NAMALWA (cell line): ENCODE data around the gene EPB41L5.
"Not testable (repeated sequence)": the region's sequence is repeated elsewhere in the genome, so short reads cannot be mapped to it uniquely, and the experiment has no call there.

Source experiments
- DNase-seq: peaks from one replicate; pipeline ENCODE4 v3.0.0-alpha.2; 2015; ENCODE audit warnings: low spot score

Gene EPB41L5

GRCh38 chr2:120100627-120101026 lies 87.8 kb downstream of the EPB41L5 start:
- no peak for DNase-seq

DNA sequence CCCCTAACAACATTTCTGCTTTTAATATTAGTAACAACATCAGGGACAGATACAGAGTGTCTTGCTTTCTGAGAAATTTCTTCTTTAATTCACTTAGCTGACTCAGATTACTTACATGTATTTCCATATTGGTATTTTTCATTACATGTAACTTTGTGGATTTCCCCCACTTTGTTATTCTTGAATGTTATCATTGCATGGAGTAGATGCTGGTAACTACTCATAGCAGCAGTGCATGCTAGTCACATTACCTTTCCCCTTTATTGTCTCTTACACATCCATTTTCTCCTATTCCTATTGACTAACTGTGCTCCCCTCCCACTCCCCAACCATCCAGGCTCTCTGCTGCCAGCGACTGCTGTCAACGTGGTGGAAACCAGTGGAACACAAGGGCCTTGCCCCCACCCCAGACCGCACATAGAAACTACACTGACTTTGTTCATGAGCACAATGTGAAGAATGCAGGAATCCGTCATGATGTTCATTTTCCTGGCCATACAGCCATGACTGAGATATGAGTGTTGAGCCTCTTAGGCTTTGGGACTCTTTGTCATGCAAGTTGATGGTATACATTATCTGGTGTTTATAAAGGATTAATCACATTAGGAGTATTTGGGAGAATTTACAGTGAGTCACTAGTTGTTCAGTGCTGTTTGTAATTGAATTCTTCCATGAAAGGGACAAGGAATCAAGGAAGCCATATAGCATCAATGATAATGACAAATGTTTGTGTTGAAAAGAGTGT lies 91.0 kb downstream of the EPB41L5 start:
- DNase-seq: no peak

DNA sequence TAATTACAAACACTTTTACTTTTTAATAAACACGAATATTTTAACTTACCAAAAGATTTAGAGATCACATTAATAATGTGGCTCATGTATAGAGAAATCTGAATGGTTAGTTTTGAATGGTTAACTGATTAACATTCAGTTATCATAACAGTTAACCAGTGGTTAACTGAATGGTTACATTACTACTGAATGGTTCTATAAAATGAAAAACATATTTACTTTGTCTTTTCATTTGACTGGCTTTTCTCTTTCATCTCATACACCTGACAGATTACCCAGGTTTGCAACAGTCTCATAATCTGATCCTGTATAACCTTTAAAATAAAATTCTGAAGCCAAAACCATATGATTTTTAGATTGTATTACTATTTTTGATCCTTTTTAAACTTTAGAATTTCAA lies 91.9 kb downstream of the EPB41L5 start:
- DNase-seq: no peak

DNA sequence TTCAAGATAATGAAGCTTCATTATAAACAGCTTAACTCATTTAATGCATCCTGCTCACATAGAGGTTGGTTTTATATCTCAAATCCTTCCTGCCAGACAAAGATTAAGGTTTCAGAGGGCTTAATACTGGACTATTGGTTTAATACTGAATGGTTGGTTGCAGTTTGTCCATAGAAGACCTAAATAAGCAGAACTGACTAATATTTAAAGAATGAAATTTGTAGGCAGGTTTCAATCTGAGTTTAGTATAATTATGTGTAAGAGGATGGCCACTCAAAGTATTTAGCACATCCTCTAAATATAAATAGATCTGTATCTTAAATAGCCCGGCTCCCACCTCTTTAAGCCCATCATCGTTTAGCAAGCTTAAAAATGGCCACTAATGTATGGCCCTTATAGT lies 92.5 kb downstream of the EPB41L5 start:
- no peak for DNase-seq

DNA sequence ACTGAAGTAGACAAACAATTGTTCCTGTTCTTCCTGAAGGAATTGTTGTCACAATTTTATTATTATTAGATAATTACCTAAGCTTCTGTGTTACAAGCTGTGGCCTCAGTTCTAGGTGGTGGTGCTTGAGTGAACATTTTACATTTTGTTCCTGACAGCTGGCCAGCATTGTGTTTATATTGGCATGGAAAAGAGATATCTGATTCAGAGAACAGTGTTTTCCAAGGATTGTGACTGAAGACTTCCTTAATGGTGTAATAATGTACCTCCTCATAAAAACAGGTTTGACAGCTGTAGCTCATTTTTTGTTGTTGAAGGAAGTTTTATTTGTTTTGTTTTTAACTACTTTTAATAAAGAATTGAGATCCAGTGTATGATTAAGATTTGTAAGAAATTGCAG lies 95.2 kb downstream of the EPB41L5 start:
- no peak for DNase-seq

DNA sequence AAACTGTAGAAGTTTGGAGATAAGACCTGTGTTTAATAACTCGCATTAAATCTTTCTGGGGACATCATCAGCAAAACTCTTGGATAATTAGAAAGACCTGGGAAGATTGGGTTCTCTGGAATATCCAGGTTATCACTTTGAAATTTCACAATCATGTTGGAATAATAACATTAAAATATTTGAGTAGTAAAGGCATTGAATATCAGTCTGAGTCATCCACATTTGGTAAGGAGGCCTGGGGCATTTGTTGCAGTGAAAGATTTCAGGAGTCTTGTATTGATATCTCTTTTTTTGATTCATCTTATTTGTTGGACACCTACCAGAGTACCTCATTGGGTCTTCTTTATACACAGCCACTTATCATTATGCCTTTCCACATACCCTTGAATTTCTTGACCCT lies 95.9 kb downstream of the EPB41L5 start:
- DNase-seq: peak; percentile 1

DNA sequence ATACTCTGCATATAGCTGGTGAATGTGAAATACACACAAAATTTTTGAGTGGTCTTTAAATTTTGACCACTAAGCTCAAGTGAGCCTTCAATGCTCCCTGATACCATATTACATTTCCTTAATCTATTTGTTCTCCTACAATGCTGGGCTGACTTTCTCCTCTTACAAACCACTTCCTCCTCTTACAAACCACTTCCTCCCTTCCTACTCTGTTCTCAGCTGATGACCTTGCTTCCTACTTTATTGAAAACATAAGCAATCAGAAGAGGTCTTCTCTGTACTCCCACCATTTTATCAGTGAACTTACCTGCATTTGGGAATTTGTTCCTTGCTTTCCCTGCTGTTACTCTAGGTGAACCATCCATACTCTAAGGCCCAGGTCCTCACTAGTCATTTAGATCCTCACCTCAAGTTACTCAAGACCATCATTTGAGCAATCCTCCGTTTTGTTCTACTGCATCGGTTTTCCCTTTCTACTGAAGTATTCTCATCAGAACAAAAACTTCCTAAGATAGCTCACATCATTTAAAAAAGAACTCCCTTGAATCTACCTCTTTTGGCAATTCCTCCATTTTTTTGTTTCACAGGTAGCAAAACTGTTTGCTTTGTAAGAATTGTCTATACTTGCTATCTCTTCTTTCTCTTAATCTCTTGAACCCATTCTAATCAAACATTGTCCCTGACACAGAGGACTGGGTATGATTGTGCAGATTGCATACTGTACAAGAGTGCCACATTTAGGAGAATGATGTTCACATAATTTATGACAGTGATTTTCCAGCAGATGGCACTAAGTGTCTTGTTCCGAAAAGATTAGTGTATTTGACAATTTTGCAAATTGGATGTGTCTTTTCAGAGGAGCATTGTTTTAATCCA lies 96.5 kb downstream of the EPB41L5 start:
- peak; percentile 65 for DNase-seq

DNA sequence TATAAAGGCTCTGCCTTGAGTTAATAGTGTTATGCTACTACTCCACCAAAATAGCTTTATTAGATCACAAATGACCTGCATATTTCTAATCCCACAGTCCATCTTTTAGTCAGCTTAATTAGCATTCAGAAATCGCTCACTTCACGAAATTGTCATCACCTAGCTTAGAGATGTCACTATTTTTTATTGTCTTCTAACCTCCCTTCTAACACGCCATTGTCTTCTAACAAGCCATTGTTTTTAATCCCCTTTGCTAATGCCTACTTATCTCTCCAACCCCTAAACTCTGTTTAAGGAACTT lies 97.1 kb downstream of the EPB41L5 start:
- no peak for DNase-seq

DNA sequence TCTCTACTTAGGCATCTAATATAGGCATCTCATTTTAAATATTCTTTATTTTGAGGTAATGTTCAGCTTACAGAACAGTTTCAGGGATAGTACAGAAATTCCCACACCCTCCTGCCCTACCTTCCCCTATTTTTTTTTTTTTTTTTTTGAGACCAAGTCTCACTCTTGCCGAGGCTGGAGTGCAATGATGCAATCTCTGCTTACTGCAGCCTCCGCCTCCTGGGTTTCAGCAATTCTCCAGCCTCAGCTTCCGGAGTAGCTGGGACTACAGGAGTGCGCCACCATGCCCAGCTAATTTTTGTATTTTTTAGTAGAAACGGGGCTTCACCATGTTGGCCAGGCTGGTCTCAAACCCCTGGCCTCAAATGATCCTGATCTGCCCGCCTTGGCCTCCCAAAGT lies 97.6 kb downstream of the EPB41L5 start:
- no peak for DNase-seq

- DNase-seq: no peak
Measured at GRCh38 chr2:120111193-120111592, 98.3 kb downstream of the EPB41L5 start.

DNA sequence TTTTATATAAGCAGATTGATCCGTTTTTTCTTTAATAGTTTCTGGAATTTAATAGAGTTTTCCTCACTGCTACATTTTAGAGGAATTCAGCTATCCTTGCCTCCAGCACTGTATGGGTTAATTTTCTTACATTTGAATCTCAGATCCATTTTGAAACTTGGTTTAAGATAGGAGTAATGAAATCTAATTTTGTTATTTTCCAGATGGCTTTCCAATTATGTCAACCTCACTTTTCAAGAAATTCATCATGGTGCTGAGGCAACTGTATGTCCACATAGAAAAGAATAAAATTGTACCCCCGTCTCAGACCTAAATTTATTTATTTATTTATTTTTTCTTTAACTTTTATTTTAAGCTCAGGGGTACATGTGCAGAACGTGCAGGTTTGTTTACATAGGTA lies 105.1 kb downstream of the EPB41L5 start:
- DNase-seq: no peak

DNA sequence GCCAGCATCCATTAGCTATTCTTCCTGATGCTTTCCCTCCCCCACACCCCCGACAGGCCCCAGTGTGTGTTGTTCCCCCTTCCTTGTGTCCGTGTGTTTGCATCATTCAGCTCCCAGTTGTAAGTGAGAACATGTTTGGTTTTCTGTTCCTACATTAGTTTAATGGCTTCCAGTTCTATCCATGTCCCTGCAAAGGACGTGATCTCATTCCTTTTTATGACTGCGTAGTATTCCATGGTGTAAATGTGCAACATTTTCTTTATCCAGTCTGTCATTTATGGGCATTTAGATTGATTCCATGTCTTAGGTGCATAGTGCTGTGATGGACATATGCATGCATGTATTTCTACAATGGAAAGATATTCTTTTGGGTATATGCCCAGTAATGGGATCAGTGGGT lies 105.6 kb downstream of the EPB41L5 start:
- no peak for DNase-seq

GRCh38 chr2:120121337-120121736 lies 108.5 kb downstream of the EPB41L5 start:
- not testable (repeated sequence) for DNase-seq

- DNase-seq: no peak
Measured at GRCh38 chr2:120123090-120123489, 110.2 kb downstream of the EPB41L5 start.

DNA sequence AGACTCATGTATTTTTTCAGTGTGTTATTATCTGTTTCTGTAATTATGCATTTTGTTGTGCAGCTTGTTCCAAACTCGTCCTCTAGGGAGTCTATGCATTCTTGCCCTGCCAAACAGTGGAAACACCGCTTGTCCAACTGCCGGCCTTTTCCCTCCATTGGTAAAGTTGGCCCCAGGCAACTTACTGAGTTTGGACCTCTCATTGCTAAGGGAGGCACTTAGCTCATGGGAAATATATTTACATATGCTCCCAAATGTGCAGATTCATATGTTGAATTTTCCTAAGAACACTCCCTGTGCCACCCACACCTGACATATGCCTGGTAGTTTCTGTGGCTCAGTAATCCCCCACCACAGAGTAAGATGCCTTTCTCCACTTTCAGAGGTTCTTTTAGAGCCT lies 112.3 kb downstream of the EPB41L5 start:
- DNase-seq: no peak

DNA sequence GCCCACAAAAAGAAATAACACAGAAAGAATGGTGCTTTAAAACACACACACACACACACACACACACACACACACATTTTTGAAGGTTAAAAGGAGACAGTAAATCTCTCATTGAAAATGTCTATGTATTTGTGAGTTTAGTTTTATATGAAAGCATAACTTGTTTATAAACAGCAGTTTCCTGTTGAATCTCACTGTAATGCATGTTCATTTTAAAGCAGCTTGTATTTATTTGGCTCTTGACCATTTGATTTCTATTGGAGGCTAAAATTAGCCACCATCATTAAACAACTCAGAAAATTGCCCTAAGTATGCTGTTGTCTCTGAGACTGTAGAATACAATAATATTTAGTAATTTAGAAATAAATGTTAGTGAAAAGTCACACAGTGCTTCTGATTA lies 115.3 kb downstream of the EPB41L5 start:
- no peak for DNase-seq

GRCh38 chr2:120132190-120132589 lies 119.3 kb downstream of the EPB41L5 start:
- no peak for DNase-seq

DNA sequence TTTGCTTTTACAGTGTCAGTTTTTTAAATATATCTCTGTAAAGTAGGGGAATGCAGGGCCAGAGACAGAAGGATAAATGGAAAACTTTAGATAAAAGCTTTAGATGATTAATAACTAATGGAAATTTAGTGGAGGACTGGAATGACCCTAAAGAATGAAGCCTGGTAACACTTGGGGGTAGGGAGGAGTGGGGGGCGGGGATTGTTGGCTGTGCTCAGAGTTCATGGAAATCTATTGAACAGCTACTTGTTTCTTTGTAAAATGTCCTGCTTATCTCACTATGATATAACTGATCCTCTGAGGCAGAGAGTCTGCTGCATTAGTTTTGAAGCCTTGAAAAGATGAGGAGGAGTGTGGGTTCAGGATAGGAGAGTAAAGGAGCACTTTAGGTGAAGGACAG lies 119.8 kb downstream of the EPB41L5 start:
- DNase-seq: no peak

DNA sequence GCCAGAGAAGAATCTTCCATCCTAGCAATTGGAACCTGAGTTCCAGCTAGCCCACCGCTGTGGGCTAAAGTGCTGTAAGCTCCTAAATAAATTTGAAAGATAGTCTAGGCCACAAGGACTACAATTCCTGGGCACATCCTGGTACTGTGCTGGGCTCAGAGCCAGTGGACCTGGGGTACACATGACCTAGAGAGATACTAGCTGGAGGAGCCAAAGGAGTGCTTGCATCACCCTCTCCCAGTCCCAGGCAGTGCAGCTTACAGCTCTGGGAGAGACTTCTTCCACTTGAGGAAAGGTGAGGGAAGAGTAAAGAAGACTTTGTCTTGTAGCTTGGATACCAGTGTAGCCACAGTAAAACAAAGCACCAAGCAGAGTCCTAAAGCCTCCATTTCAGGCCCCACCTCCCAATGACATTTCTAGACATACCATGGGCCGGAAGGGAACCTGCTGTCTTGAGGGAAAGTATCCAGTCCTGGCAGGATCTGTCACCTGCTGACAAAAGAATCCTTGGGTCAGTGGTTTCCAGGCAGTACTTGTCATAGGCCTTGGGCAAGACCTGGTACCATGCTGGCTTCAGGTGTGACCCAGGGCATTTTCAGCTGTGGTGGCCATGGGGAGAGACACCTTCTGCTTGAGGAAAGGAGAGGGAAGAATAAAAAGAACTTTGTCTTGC lies 120.8 kb downstream of the EPB41L5 start:
- no peak for DNase-seq

- no peak for DNase-seq
Measured at GRCh38 chr2:120134263-120134662, 121.4 kb downstream of the EPB41L5 start.

DNA sequence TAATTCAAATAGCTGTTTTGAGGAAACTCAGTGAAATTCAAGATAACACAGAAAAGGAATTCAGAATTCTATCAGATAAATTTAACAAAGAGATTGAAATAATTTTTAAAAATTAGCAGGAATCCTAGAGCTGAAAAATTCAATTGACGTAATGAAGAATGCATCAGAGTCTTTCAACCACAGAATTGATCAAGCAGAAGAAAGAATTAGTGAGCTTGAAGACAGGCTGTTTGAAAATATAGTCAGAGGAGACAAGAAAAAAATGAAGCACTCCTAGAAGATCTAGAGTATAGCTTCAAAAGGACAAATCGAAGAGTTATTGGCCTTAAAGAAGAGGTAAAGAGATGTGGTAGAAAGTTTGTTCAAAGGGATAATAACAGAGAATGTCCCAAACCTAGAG lies 122.1 kb downstream of the EPB41L5 start:
- DNase-seq: not testable (repeated sequence)

DNA sequence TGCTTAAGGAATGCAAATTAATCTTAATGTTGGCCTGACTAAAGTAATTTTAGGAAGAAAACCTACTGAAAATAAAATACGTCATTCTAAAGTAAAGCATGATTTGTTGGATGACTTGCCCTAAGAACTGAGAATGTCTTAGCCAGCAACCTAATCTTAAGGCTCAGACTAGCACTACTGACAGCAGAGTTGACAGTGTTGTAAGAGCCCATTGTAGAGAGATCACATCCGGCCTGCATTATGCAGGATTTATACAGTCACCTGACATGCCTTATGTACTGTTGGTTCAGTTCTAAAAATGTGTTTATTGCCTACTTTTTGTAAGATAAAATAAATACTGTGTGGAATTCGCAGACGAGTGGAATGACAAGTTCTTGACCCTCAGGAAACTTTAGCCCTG lies 128.0 kb downstream of the EPB41L5 start:
- no peak for DNase-seq
